GM19025 (cell line): ENCODE data around the gene CKAP5.
"Not testable (repeated sequence)": the region's sequence is repeated elsewhere in the genome, so short reads cannot be mapped to it uniquely, and the experiment has no call there.

Source experiments
- ATAC-seq: cut with Tn5 transposase; IDR thresholded peaks from one replicate; pipeline ENCODE4 v1.9.1; 2021; ENCODE audit warnings: mild to moderate bottlenecking, low read depth, moderate library complexity; ENCODE audit not compliant: unreplicated experiment

Gene CKAP5

DNA sequence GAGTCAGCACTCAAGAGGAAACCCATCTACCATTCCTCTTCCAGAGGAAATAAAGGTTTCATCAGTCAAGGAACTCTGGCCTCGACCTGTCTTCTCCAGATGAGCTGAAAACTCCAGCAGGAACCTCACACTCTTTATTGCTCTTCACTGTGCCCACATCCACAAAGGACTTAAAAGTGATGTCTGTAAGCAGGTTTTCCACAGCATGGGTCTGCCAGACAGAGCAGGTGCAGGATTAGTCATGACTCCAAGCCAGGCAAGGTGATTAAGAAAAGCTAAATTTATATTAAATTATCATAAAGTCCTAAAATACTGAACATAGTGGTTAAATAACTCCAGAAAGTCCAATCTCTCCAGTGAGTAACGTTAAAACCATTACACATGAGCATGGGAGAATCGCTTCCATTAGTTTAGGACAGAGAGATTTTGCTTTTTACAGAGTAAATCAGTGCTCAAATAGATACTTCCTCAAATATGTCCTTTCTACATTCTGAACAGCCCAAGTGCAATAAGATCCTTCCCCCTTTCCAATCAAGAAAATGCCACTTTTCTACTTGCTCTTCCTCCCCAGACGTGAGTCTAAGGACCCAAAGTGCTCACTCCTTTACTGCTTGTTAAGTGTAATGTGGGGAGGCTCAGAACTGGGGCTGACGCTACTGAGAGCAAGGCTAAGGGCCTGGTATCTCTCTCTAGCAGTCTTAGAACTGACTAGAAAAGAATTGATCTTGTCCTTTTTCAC is 10.7 kb upstream of the CKAP5 start:
- no peak for ATAC-seq

DNA sequence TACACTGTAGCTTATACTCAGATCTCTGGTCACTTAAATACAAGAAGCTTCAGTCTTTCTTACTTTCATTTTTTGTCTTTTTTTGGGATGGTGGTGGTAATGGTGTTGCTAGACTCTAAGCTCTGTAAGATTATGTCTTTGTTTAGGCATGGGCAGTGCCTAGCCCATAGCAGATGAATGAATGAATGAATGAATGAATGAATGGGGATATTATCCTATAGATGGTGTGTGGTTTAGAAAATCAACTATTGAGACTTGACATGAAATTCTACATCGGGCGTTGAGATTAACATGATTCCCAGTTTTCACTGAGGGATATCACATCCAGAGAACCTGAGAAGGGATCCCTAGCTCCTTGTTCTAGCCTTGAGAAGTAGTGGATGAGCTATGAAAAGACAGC is 9.8 kb upstream of the CKAP5 start:
- no peak for ATAC-seq

DNA sequence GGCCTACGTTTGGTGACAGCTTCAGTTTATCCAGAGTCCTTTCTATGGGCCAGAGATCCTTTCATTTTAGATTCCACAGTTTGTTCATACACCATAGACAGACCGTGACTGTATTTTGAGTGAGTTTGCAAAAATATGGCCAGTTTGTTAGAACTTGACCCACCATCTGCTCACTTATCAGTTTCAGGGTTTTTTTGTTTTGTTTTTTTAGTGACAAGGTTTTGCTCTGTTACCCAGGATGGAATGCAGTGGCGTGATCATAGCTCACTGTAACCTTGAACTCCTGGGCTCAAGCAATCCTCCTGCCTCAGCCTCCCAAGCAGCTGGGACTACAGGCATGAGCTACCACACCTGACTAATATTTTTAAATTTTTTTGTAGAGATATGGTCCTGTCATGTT is 9.1 kb upstream of the CKAP5 start:
- no peak for ATAC-seq

DNA sequence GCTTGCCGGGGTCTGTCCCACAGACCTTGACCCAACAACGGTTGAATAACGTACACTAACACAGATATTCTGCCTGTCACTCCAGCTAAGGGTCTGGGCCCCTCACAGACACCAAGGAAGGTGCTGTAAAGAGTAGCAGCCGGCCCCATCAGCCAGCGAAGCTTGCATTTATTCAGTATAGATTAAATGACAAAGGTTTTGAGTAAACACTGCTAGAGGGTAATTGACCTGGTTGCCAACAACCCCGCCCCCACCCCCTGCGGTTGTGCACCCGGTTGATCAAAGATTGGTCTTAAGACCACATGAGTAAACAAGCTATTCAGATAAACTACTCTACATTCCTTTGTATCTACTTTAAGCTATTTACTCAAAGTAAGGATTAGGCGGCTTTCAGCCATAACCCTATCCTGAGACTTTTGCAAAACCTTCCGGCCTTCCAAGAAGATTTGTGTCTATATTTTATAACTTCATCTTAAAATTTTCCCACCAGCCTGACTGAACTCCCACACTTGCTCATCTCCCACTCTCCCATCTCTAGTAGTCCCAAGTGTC is 4.8 kb upstream of the CKAP5 start:
- no peak for ATAC-seq

DNA sequence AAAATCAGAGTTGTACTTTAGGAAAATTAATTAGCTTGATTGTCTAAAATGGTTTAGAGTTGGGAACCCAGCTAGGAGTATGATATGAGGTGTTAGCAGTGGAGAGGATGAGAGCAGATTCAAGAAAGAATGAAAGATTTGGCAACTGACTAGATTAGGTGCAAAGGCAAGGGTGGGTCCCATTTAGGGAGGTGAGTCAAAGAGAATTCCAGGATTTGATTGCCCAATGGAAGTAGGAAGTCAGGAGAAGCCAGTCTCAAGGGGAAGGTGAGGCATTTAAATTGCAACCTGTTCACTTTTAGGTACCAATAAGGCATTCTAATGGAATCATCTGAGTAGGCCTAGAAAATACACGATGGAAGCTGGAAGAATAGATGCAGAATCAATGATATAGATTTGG is 3.6 kb upstream of the CKAP5 start:
- no peak for ATAC-seq

DNA sequence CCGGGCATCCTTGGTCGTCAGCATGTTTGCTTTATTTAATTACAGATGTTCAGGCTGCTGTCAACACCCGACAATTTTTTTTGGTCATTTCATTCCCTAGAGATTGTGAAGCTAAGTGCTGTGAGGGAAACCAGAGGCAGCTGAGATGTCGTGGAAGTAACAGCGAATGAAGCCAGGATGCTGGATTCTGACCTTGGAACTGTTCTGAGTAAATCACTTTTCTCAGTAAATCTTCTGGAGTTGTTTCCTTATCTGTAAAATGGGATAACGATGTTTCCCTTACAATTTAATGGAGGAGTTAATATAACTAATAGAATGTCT is 390 bp upstream of the CKAP5 start:
- ATAC-seq = no peak

DNA sequence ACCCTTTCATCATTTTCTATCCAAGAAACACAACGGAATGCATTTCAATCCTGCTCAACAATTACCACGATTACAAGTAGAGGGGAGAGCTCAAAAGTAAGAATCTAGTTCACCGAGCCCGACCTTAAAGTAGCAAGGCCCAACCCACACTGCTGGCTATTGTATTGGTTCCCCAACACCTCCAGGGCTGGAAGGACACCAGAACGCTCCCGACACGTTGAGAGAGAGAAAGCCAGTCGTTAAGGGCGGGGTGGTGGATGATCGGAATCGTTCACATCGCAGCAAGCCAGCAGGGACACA is 690 bp downstream of the CKAP5 start:
- ATAC-seq = peak; percentile 4

DNA sequence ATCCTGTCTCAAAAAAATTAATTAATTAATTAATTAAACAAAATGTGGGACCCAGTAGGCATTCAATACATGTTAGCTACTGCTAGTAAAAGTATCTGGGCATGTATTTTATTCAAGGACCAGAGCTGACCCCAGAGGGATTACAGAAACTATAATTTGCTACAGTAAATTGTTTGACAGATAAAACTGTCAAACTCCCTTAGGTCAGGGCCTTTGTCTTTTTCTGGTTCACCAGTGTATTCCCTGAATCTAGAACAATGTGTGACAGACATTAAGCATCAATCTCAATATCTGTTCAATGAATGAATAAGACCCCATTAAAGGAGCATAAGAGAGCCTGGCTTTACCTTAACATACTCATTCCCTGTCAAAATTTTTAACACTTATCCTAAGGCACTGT is 6.0 kb downstream of the CKAP5 start:
- ATAC-seq = no peak

DNA sequence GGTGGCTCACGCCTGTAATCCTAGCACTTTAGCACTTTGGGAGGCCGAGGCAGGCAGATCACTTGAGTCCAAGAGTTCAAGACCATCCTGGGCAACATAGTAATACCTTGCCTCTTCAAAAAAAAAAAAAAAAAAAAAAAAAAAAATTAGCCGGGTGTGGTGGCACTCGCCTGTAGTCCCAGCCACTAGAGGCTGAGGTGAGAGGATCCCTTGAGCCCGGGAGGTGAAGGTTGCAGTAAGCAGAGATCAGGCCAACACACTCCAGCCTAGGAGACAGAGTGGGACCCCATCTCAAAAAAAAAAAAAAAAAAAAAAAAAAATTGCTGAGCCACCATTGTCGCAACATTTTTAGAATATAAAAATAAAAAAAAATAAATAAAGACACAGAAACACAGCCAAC is 7.6 kb downstream of the CKAP5 start:
- ATAC-seq = no peak

DNA sequence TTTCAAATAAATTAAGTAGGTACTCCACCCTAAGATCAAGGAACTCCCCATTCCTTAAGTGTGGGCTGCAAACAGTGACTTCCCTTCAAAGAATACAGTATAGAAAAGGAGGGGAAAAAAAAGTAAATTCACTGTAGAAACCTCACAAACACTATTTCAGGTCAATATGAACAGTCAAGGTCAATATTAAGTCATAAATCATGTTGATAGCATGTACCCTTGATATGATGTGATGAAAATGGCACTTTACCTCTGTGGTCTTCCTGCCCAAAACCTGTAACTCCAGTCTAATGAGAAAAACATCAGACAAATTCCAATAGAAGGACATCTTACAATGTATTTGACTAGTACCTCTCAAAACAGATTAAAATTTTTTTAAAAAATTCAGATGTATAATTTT is 8.2 kb downstream of the CKAP5 start:
- ATAC-seq = no peak

DNA sequence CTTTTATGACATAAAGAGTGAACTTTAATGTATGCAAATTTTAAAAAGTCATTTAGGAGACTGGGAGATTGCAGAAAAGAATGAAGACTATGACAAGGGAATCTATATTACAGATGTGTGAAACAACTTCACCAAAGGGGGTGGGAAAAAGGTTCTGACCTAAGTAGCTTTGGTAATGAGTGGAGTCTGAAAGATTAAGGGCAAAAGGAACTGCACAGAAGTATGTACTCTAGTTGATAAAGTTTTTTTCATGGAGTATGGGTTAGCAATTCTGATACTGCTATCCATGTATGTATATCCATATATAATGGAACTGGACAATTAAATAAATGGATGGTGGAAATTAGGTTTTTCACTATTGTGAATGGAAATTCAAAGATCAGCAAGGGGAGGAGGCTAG is 9.2 kb downstream of the CKAP5 start:
- ATAC-seq = no peak

DNA sequence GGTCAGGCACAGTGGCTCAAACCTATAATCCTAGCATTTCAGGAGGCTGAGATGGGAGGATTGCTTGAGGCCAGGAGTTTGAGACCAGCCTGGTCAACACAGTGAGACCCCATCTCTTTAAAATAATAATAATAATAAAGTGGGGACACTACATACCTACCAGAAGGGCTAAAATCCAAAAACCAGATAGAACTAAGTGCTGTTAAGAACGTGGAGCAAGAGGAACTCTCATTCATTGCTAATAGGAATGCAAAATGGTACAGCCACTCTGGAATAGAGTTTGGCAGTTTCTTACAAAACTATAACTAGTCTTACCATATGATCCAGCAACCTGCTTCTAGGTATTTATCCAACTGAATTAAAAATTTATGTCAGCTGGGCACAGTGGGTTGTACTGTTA is 9.6 kb downstream of the CKAP5 start:
- no peak for ATAC-seq

DNA sequence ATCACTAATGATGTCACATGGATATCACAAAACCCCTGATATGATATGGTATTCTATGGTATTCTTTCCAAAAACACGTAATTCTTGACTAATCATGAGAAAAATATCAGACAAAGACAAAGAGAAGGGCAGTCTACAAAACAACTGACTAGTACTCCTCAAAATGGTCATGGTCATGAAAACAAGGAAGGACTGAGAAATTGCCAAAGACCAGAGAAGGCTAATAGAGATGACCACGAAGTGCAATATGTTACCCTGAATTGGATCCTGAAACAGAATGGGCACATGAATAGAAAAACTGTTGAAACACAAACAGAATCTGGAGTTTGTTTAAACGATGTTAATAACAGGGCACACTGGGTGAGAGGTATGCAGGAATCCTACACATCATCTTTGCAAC is 10.2 kb downstream of the CKAP5 start:
- ATAC-seq = no peak

DNA sequence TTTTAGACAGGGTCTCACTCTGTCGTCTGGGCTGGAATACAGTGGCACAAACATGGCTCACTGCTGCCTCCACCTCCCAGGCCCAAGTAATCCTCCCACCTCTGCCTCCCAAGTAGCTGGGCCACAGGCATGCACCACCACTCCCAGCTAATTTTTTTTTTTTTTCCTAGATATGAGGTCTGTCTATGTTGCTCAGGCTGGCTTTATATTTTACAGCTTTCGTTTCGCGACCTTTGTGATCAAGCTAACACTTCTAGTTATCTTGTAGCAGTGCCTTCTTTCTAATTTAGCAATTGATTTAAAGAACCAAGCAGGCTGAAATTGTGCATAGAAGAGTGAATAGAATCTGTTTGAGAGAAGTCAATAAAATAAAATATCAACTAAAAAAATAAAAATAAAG is 11.3 kb downstream of the CKAP5 start:
- no peak for ATAC-seq

DNA sequence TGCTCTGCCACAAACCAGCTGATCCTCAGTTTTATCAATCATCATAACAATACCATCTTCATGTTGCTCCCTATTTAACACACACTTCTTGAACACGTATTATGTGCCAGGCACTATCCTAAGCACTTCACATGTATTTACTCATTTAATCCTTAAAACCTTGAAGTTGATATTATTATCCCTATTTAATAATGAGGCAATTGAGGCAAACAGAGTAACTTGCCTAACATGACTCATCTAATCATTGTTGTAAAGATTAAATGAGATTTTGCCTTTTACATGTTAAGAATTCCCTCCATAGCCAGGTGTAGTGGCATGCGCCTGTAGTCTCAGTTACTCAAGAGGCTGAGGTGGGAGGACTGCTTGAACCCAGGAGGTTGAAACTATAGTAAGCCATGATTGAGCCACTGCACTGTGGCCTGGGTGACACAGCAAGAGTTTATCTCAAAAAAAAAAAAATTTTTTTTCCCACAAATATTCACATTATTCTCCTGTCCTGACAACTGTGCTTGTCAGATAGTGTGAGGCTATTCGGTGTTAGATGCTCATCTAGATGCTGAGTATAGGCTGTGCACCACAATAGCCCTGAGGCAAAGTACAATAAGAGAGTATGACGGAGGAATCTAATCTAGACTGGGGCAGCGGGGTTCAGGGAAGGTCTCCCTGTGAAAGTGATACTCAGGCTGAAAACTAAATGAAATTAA is 13.4 kb downstream of the CKAP5 start:
- ATAC-seq = no peak

DNA sequence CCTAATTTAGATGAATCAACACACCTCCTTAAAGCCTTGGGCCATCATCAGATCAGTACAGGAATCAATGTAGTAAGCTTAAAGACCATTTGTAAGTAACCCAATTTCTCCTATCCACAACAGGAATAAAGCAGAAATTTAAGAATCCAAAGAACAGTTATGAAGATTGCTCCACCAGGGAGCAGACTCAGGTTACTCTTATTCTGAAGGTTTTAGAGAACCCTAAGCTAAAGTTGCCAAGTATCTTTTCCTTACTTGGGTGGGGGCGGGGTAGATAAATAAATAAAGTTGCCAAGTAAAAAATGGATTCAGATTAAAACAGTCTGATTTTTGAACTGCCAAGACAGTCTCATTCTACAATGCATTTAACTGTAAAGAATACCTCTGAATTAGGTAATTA is 18.1 kb downstream of the CKAP5 start:
- ATAC-seq = no peak

DNA sequence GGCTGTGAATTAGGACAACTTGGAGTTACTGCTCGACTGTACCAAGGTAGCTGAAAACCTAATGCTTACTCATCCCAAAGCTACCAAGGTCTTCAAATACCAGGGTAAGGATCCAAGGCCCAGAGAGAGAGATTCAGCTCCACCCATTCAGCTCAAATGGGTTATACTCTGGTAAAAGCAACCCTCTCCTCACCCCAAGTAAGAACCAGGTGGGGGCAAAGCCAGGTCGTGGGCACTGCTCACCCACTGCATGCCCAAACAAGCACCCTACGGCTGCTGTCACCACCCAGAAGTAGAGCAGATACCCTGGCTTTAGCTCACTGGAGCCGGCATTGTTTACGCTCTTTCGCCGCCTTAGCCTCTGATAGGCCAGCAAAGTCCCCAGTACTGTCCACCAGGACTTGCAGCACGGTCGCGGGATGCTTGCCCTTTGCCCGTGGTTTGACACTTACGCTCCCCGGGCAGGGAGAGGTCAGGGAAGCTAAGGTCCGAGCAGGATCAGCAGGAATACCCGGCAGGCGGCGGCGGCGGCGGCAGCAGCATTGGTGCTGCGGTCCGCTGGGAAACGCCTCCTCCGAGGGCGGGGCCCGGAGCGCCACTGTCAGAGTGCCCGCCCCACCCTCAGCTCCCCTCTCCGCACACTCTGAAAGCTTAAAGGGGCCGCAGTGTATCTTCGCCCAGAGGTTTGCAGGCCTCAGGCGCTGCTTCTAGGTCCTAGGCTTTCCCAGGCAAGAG is 19.6 kb downstream of the CKAP5 start:
- peak; percentile 100 for ATAC-seq

DNA sequence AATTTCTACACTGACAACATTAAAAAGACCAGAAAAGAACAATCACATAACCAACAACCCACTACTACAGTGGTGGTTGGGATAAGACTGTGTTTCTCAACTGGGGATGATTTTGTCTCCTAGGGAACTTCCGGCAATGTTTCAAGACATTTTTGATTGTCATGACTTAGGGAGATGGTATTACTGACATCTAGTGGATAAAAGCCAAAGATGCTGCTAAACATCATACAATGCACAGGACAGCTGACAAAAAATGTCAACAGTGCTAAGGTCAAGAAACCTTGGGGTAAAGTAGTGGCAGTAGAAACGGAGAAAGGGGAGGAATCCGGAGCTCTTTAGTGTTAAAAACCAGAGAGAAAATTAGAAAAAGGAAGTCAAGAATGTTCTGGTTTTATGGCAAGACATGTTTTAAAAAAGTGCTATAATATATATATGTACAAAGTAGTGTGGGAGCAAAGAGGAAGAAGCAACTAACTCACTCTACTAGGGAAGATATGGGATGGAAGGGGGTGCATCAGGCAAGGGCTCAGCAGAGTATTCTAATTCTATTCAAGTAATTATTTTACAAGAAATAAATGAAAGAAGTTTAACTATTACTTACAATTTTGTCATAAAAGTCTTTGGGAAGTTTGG is 37.2 kb downstream of the CKAP5 start:
- no peak for ATAC-seq

DNA sequence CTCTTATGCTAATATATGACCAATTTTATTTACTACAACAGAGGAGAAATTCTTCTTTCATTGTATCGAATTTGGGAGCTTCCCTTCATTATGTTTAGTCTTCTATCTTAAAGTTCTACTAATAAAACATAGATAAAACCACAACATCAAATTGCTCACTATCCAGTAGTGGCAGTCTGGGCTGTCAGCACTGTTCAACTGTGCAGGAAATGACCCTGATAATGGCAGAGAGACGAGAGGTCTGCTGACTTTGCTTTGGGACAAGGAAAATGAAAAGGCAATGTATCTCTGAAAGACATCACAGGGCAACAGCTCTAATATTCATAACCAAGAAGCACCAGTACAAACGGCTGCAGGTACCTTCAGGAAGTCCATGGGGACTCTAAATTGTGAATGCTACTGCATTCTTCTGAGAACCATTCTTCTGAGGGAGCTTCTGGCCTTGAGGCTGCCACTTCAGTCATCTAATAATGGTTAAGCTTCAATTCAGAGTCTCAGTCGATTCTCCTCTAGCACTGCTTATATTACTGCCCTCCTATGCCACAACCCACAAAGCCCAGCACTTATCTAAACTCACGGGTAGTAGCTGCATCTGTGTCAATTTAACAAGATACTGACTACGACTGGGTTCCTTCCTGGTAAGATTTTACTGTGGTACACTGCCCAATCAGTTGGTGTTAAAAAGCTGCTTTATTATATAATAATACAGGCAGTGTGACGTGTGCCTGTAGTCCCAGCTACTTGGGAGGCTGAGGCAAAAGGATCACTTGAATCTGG is 44.2 kb downstream of the CKAP5 start:
- ATAC-seq = no peak

DNA sequence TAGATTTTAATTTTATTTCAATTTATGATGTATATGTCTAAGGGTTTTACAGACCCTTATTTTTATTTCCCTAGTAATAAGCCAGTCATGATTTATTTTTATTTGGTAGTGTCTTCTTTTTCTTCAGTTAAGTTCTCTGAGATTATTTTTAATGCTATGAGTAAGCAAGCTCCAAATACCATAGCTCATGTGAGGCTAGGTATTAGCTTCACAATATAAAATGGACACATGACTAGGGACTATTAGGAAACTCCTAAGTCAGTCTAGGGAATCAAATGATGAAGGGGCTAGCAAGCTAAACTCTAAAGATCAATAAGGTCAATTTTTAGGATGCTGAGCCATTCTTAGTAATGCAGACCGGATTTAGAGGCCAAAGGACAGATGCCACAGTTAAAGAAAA is 45.9 kb downstream of the CKAP5 start:
- no peak for ATAC-seq

DNA sequence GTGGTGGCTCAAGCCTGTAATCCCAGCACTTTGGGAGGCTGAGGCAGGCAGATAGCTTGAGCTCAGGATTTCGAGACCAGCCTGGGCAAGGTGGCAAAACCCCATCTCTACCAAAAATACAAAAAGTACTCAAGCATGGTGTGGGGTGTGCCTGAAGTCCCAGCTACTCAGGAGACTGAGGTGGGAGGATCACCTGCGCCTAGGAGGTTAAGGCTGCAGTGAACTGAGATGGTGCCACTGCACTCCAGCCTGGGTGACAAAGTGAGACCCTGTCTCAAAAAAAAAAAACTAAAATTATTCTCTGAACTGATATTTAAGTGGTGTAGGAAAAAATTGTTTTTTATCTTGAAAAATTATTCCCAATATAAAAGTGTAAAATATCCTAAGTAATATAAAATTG is 46.4 kb downstream of the CKAP5 start:
- not testable (repeated sequence) for ATAC-seq
